Colon (tissue), 2 donors: ENCODE data around the gene BICD1.
"Not testable (repeated sequence)": the region's sequence is repeated elsewhere in the genome, so short reads cannot be mapped to it uniquely, and the experiment has no call there.

Source experiments
- FAIRE-seq: peaks from 2 replicates; lab custom pipeline; 2012; peaks lifted over from hg19 to GRCh38; lab: Jason Lieb, UNC
- donor health status: control.
- donor health status: control.

BICD1 gene

GRCh38 chr12:32106517-32107358, at the start of gene BICD1:
Gene BICD1, plus strand, starts transcription at chr12:32106847. Its CDS starts 485 bp downstream, at chr12:32107332.
- FAIRE-seq: no peak

DNA sequence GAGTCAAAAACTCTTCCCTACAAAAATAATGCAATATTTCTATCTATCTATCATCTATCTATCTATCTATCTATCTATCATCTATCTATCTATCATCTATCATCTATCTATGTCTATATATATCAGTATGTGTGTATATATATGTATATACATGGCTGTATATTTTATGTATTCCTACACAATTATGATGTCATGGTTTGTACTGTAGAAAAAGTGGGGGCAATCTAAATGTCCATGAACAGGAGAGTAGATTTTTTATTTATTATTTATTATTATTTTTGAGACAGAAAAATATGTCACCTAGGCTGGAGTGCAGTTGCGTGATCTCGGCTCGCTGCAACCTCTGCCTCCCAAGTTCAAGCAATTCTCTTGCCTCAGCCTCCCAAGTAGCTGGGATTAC, 45.6 kb upstream of the BICD1 start:
- no peak for FAIRE-seq

GRCh38 chr12:32062881-32063280, 43.8 kb upstream of the BICD1 start:
- no peak for FAIRE-seq

DNA sequence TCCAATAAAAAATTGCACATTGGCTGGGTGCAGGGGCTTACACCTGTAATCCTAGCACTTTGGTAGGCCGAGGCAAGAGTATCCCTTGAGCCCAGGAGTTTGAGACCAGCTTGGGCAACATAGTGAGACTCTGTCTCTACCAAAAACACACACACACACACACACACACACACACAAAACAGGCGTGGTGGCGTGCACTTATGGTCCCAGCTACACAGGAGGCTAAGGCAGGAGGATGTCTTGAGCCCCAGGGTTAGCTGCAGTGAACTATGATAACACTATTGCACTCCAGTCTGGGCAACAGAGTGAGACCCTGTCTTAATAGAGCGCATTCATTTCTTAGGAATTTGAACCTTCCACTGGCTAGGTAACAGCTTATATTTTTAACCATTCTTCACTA, 42.9 kb upstream of the BICD1 start:
- no peak for FAIRE-seq

- FAIRE-seq: no peak
Observed at GRCh38 chr12:32066206-32066605, 40.4 kb upstream of the BICD1 start.

- no peak for FAIRE-seq
Observed at GRCh38 chr12:32069071-32069470, 37.6 kb upstream of the BICD1 start.

- FAIRE-seq: no peak
Observed at GRCh38 chr12:32069731-32070130, 36.9 kb upstream of the BICD1 start.

DNA sequence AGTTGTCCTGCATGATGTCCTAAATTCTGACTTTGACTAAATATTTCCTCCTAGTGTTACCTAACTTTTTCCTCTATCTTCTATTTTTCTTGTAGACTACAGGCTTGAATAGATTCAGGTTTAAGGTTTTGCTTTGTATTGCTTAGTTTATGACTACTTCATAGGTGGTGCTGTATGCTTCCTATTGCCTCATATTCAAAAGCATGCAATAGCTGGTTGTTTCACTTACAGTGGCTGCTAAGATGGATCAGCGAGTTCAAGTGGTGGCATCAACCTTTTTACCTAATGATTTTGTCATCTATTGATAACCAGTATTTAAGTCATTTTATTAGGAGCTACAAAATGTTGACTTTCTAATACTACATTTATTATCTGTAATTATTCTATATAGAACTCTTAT, 36.3 kb upstream of the BICD1 start:
- FAIRE-seq: no peak

- no peak for FAIRE-seq
Observed at GRCh38 chr12:32072102-32072501, 34.5 kb upstream of the BICD1 start.

DNA sequence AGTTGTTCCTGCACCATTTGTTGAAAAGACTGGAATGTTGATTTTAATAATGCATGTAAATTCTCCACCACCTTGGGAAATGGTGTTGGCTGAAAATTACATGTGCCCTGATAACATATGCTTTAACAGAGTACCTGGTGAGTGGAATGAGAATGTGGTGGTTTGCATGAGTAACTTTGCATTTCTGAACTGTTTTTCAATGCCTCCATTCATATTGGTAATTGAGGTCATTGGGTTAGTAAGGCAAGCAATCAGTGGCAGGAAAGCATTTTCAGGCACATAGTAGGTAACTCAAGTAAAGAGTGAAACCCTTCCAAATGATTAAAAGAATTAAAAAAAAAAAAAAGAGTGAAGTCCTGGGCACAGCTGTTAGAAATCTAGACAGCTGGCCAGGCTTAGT, 32.2 kb upstream of the BICD1 start:
- no peak for FAIRE-seq

- FAIRE-seq: no peak
Observed at GRCh38 chr12:32076941-32077340, 29.7 kb upstream of the BICD1 start.

GRCh38 chr12:32080435-32080834, 26.2 kb upstream of the BICD1 start:
- no peak for FAIRE-seq

DNA sequence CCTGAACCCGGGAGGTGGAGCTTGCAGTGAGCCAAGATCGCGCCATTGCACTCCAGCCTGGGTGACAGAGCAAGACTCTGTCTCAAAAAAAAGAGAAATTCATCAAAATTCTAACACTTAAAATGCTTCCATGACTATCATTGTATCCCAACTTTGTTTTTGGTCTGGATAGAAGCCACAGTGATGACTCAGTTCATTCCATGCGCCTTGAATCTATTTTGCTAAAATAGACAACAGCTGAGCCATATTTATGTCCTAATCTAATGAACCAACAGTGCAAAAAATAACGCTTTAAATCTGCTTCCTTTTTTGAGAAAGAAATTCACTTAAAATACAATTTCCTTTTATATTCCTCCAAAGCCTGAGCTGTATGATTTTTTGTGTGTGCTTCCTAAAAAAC, 23.2 kb upstream of the BICD1 start:
- no peak for FAIRE-seq

- FAIRE-seq: no peak
Observed at GRCh38 chr12:32084017-32084688, 22.5 kb upstream of the BICD1 start.

- FAIRE-seq: no peak
Observed at GRCh38 chr12:32084753-32085152, 21.9 kb upstream of the BICD1 start.

GRCh38 chr12:32087306-32087705, 19.3 kb upstream of the BICD1 start:
- FAIRE-seq: no peak

GRCh38 chr12:32089156-32089555, 17.5 kb upstream of the BICD1 start:
- FAIRE-seq: no peak

GRCh38 chr12:32089586-32089985, 17.1 kb upstream of the BICD1 start:
- FAIRE-seq: no peak

DNA sequence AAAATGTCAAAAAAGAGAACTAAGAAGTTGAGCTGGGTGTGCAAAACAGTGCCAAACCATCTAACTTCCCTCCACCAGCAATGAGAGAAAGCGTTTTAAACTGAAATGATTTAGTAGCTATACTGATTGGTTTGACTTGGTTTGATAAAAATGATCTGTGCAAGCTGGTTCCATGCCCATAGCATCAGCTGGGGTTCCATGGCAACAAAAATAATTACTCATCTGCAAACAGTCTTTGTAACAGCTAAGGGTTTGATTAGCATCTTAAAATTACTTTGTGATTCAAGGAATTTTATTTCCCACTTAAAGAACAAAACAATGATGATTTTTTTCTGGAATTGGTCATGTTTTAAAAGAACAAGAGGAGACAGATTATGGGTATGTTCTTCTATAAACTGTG, 15.0 kb upstream of the BICD1 start:
- FAIRE-seq: no peak

GRCh38 chr12:32098112-32098511, 8.5 kb upstream of the BICD1 start:
- FAIRE-seq: no peak

DNA sequence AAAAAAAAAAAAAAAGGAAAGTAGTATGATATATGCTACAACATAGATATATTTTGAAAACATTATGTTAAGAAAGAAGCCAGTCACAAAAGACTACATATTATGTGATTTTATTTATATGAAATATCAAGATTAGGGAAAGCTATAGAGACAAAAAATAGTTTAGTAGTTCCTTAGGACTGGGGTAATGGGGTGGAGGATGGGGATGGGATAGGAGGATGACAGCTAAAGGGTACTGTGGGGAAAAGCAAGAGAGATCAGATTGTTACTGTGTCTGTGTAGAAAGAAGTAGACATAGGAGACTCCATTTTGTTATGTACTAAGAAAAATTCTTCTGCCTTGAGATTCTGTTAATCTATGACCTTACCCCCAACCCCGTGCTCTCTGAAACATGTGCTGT, 7.4 kb upstream of the BICD1 start:
- not testable (repeated sequence) for FAIRE-seq

DNA sequence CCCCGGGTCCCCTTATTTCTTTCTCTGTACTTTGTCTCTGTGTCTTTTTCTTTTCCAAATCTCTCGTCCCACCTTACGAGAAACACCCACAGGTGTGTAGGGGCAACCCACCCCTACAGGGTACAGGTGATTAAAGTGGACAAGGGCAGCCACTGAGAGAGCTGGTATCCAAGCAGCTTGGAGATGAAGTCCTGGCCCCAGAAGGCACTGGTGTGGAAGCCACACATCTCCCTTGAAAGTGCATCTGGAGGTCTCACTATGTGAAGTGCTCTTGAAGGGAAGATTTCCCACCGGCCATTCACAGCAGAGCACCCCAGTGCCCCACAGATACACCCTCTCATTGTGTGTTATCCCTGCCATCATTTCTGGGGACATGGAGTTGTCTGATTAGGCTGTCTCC, 6.3 kb upstream of the BICD1 start:
- no peak for FAIRE-seq

DNA sequence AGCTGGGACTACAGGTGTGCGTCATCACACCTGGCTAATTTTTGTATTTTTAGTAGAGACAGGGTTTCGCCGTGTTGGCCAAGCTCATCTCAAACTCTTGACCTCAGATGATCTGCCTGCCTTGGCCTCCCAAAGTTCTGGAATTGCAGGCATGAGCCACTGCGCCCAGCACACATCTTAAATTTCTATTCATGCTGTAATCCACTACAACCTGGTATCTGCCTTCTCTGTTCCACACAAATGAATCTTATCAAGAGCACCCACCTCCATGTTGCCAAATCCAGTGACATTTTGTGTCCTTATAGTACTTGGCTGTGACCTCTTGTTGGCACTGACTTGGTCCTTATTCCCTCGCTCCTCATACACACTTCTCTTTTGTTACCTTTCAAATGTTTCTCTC, 5.8 kb upstream of the BICD1 start:
- no peak for FAIRE-seq

DNA sequence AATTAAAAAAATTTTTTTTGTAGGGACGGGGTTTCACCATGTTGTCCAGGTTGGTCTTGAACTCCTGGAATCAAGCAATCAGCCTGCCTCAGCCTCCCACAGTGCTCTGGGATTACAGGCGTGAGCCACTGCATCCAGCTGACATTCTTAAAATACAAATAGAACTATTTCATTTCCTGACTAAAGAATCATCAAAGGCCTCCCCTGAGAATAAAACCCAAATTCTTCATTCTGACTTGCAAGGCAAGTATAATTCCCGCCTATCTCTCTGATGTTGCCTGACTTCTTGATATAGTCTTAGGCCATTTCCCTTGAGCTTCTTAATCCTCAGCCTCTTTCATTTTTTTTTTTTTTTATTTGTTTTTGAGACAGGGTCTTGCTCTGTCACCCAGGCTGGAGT, 4.4 kb upstream of the BICD1 start:
- no peak for FAIRE-seq
